HuH-7.5 (cell line): ENCODE results near the gene CES4A.
A peak's percentile ranks its signal among the peaks of the same experiment; 100 is the strongest.
"Not testable (repeated sequence)": the region's sequence is repeated elsewhere in the genome, so short reads cannot be mapped to it uniquely, and the experiment has no call there.

ENCODE experiments used
- DNase-seq: peaks from one replicate; pipeline ENCODE4 v3.0.0; 2011; ENCODE audit warnings: low spot score

CES4A gene

DNA sequence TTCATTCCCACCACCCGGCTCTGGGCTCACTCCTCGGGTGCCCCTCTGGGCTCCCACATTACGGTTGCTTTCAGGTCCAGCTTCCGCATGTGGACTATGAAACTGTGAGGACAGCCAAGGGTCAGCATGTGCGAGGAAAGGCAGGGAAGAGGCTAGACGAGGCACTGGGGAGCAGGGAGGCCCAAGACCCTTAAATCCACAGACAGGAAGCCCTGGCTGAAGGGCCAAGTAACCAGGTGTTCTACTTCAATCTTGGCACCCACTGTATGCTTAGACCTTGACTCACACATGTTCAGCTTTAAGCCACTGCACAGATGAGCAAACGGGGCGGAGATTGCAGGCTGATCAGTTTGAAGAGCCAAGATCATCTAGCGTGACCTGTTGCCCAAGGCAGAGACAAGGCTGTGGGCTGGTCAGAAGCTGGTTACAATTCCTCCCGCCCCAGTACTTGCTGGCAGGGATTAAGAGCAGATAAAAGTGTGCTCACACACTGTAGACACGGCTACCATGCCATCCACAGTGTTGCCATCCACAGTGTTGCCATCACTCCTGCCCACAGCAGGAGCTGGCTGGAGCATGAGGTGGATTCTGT is at the start of gene CES4A:
TSS of gene CES4A (plus strand) at position 393 of the 592 bp plus-strand sequence. CDS start at position 577, 184 bp downstream.
- DNase-seq = no peak

DNA sequence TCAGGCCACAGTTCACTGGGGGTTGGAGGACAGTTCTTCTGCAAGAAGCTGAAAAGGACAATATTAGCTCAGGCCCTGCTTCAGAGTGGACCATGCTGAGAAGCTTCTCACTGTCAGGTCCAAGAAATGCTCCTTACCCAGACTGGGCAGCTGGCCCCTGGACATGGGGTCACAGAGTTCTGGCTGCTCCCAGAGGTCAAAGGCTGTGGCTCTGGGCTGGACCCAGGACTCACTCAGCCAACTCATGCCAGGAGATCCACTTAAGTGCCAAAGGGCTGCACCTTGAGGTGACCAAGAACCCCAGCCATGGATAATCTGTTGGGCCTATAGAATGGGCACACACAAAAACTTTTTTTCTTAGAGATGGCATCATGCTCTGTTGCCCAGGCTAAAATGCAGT is 49.0 kb upstream of the CES4A start:
- no peak for DNase-seq

- no peak for DNase-seq
Measured at GRCh38 chr16:66940236-66940635, 48.2 kb upstream of the CES4A start.

- DNase-seq = no peak
Measured at GRCh38 chr16:66942981-66943380, 45.4 kb upstream of the CES4A start.

DNA sequence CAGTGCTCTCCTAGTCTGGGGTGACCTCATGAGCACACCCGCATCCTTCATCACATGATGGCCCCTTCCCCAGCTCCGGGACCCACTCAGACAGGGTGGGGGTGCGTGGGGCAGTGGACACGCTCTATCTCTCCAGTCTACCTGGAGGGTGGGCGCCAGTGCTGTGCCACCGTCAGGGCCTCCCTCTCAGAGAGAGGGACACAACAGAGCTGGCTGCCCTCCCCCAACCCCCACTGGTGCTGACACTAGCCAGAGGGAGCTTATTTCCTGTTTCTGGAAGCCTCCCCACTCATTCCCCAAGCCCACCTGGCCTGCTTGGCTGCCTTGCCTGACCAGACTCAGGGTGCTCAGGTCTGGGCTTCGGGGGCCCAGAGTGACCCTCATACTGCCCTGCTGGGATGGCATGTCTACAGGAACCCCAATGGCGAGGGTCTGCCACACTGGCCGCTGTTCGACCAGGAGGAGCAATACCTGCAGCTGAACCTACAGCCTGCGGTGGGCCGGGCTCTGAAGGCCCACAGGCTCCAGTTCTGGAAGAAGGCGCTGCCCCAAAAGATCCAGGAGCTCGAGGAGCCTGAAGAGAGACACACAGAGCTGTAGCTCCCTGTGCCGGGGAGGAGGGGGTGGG is 44.8 kb upstream of the CES4A start:
- no peak for DNase-seq

- DNase-seq = no peak
Measured at GRCh38 chr16:66944054-66944441, 44.3 kb upstream of the CES4A start.

DNA sequence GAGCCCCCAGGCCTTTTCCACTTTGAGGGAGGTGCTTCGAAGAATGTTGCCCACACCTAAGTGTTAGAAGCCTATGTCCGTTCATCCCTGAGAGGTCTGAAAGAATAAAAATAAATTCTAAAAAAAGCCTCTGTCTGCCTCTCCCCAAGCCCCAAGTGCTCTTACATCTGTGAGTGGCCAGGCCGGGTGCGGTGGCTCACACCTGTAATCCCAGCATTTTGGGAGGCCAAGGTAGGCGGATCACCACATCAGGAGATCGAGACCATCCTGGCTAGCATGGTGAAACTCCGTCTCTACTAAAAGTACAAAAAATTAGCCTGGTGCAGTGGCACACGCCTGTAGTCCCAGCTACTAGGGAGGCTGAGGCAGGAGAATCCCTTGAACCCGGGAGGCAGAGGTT is 43.4 kb upstream of the CES4A start:
- not testable (repeated sequence) for DNase-seq

DNA sequence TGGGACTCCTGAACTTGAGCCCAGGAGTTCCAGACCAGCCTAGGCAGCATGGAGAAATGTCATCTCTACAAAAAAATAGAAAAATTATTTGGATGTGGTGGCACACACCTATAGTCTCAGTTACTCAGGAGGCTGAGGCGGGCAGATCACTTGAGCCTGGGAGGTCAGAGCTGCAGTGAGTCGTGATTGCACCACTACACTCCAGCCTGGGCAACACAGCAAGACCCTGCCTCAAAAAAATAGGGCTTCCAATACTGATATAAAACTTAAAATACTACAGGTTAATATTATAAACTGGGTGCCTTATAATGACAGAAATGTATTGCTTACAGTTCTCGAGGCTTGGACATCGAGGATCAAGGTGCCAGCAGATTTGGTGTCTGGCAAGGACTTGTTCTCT is 42.5 kb upstream of the CES4A start:
- no peak for DNase-seq

GRCh38 chr16:66946541-66946940 is 41.8 kb upstream of the CES4A start:
- no peak for DNase-seq

DNA sequence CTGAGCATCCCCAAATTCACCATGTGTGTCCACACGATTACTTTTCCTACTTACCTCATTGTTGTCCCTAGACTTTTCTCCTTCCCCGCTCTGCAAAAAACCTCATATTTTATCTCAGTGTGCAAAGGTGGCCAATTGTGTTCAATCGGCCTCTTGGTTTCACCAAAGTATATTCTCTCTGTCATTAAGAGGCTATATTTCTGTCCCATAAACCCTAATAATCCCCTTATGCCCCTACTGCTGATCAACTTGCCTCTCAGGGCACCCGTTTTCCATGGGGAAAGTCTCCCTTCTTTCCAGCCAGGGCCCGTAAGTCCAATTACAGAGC is 41.5 kb upstream of the CES4A start:
- no peak for DNase-seq

DNA sequence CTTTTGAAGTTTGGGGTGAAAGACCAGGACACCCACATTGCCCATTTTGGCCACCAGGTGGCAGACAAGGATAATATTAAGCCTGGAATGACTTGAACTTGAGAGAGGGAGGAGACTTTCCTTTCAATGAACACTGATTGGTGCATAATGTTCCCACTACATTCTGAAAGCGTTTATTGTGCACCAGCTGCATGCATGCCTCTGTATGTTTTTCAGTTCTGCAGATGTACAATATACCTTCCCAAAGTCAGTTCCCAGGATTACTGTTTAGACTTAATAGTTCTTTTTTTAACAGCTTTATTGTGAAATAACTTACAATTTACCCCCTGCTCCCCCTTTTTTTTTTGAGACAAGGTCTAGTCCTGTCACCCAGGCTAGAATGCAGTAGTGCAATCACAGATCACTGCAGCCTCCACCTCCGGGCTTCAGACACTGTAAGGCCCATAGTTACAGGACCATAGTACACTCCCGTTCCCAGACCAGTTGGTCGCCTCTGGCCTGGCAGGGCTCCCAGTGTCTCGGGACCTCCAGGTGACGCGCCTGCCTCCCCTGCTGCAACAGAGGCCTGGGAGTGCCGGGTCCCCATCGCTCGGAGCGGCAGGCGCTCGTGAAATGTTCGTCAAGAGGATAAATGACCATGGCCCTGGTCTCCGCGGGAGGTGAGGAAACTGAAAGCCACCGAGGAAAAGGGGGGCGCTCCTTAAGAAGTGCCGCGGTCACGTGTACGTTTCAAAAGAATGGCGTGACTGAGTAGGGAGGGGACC is 40.9 kb upstream of the CES4A start:
- DNase-seq = peak; percentile 84

GRCh38 chr16:66948134-66948836 is 40.1 kb upstream of the CES4A start:
- DNase-seq = no peak

- DNase-seq = no peak
Measured at GRCh38 chr16:66948837-66949225, 39.6 kb upstream of the CES4A start.

GRCh38 chr16:66949472-66949871 is 38.9 kb upstream of the CES4A start:
- no peak for DNase-seq

- DNase-seq = no peak
Measured at GRCh38 chr16:66950437-66950836, 38.0 kb upstream of the CES4A start.

DNA sequence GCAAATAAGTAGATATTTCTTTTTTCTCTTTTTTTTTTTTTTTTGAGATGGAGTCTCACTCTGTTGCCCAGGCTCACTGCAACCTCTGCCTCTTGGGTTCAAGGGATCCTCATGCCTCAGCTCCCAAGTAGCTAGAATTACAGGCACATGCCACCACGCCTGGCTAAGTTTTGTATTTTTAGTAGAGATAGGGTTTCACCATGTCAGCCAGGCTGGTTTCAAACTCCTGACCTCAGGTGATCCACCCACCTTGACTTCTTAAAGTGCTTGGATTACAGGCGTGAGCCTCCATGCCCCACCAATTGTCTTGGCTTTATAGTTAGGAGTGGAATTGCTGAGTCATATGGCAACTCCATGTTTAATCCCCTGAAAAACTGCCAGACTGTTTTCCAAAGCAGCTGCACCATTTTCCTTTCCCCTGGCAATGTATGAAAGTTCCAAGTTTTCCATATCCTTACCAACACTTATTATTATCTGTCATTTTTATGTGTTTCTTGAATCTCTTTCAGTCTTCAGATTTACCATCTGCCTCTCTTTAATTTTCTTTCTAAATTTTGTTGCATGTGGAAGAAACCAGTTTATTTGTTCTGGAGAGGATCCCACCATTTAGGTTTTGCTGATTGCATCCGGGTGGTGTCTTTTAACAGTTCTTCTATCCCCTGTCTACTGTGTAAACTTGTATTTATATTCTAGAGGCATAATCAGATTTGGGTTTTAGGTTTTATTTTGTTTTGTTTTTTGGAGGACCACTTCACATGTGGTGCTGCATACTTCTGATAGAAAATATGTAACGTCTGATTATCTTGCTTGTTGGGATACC is 37.2 kb upstream of the CES4A start:
- no peak for DNase-seq

DNA sequence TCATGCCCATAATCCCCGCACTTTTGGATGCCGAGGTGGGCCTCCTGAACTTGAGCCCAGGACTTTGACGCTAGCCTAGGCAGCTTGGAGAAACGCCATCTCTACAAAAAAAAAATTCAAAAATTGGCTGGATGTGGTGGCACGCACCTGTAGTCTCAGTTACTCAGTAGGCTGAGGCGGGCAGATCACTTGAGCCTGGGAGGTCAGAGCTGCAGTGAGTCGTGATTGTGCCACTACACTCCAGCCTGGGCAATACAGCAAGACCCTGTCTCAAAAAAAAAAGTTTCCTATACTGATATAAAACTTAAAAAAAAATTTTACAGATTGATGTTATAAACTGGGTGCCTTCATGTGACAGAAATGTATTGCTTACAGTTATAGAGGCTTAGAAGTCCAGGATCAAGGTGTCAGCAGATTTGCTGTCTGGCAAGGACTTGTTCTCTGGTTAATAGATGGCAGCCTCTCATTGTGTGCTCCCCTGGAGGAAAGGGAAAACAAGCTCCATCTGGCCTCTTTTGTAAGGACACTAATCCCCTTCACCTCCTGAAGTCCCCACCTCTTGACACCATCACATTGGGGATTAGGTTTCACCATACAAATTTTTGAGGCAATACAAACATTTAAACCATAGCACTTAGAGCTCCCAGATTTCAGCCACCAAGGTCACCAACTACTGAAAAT is 35.8 kb upstream of the CES4A start:
- no peak for DNase-seq

GRCh38 chr16:66953462-66954096 is 34.8 kb upstream of the CES4A start:
- no peak for DNase-seq

GRCh38 chr16:66954097-66954659 is 34.2 kb upstream of the CES4A start:
- peak; percentile 70 for DNase-seq

DNA sequence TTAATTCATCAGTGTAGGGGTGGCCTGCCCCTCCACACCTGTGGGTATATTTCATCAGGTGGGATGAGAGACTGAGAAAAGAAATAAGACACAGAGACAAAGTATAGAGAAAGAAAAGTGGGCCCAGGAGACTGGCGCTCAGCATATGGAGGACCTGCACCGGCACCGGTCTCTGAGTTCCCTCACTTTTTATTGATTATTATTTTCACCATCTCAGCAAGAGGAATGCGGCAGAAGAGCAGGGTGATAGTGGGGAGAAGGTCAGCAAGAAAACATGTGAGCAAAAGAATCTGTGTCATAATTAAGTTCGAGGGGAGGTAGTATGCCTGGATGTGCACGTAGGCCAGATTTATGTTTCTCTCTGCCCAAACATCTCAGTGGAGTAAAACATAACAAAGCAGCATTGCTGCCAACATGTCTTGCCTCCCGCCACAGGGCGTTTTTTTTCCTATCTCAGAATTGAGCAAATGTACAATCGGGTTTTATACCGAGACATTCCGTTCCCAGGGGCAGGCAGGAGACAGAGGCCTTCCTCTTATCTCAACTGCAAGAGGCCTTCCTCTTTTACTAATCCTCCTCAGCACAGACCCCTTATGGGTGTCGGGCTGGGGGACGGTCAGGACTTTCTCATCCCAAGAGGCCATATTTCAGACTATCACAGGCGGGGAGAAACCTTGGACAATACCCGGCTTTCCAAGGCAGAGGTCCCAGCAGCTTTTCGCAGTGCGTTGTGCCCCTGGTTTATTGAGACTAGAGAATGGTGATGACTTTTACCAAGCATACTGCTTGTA is 32.8 kb upstream of the CES4A start:
- DNase-seq = not testable (repeated sequence)
